Posterior vena cava (tissue), 2 donors: Measurements from ENCODE around the gene MMRN1. TPM values are rescaled to one million over a fixed set of nuclear protein-coding genes. Genes with fewer than 3 reads are reported as not detected.
A peak's percentile ranks its signal among the peaks of the same experiment; 100 is the strongest.
"Not testable (repeated sequence)": the region's sequence is repeated elsewhere in the genome, so short reads cannot be mapped to it uniquely, and the experiment has no call there.

Source experiments
- DNase-seq: peaks from one replicate; pipeline ENCODE4 v3.0.0-alpha.2; 2020; ENCODE audit warnings: low spot score
- intact Hi-C, 2 donors: fragments of 100-400 bp; cut with DNase I; formaldehyde crosslinking; loops; one replicate each; pipeline versions ENCODE4 v1.14.1 to v1.14.2; 2022 to 2023
- long read RNA-seq, 2 donors: library from polyadenylated mRNA; unstranded; transcript quantifications; one replicate each; pipeline ENCODE4 v2.0.0, GENCODE V29; 2020 to 2021
- total RNA-seq, 2 donors: library from RNA; stranded (reverse); fragmentation: NEBNext Ultra II Directional; extraction: Animal tissue kit (Norgen Biotek cat#: 25700); gene quantifications; one replicate each; pipeline ENCODE4 v1.2.1, GENCODE V29; 2021
- donor health status: DM: yes; HTN: yes; CAD: no.
- donor health status: DM: yes; HTN: yes; CAD: no.

MMRN1 gene, protein sequence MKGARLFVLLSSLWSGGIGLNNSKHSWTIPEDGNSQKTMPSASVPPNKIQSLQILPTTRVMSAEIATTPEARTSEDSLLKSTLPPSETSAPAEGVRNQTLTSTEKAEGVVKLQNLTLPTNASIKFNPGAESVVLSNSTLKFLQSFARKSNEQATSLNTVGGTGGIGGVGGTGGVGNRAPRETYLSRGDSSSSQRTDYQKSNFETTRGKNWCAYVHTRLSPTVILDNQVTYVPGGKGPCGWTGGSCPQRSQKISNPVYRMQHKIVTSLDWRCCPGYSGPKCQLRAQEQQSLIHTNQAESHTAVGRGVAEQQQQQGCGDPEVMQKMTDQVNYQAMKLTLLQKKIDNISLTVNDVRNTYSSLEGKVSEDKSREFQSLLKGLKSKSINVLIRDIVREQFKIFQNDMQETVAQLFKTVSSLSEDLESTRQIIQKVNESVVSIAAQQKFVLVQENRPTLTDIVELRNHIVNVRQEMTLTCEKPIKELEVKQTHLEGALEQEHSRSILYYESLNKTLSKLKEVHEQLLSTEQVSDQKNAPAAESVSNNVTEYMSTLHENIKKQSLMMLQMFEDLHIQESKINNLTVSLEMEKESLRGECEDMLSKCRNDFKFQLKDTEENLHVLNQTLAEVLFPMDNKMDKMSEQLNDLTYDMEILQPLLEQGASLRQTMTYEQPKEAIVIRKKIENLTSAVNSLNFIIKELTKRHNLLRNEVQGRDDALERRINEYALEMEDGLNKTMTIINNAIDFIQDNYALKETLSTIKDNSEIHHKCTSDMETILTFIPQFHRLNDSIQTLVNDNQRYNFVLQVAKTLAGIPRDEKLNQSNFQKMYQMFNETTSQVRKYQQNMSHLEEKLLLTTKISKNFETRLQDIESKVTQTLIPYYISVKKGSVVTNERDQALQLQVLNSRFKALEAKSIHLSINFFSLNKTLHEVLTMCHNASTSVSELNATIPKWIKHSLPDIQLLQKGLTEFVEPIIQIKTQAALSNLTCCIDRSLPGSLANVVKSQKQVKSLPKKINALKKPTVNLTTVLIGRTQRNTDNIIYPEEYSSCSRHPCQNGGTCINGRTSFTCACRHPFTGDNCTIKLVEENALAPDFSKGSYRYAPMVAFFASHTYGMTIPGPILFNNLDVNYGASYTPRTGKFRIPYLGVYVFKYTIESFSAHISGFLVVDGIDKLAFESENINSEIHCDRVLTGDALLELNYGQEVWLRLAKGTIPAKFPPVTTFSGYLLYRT
- 10 to 100 TPM; 71.0 to 72.8 TPM for total RNA-seq
- long read RNA-seq, donor 1, full-length matches to known transcripts = 6 of 11 reads
- long read RNA-seq, donor 1, partial matches to known transcripts = 2 of 11 reads
- long read RNA-seq, donor 1, other reads (novel, unspliced or antisense) = 3 of 11 reads
- long read RNA-seq, donor 2, partial matches to known transcripts = 8 of 12 reads
- long read RNA-seq, donor 2, other reads (novel, unspliced or antisense) = 4 of 12 reads

- intact Hi-C loops = no loop called here
These were observed at the start of gene MMRN1 for GRCh38 chr4:89894649-89895550. Gene MMRN1 (plus strand): TSS chr4:89894854. CDS start chr4:89894972, 118 bp downstream.

DNA sequence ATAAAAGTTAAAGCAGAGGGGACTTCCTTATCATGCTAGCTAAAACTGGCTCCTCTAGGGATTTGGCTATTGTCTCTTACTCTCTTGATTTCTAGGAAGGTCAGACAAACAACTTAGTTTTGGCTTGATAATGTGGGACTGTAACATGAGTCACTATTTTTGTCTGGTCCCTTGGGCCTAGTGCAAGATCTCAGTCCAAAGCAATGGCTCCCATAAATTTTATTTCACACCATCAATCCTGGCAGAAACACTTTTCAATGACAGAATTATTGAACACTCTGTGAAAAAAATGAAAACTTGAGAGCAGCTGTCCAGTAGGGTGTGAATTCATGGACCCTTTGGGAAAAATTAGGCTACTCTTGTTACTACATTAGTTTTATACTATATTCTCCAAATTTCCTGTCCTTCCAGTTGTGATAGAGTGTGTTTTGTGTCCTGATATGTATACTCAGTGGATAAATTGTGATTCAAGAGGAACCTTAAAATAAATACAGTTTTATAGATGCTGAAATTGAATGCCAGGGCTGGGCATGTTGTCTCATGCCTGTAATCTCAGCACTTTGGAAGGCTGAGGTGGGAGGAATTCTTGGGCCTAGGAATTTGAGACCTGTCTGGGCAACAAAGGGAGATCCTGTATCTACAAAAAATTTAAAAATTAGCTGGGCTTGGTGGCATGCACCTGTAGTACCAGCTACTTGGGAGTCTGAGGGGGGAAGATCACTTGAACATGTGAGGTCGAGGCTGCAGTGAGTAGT lies 46.9 kb upstream of the MMRN1 start:
- DNase-seq = no peak
- intact Hi-C loops = no loop called here

More at GRCh38 chr4:89894649-89895550, at the start of gene MMRN1:
- DNase-seq = no peak

DNA sequence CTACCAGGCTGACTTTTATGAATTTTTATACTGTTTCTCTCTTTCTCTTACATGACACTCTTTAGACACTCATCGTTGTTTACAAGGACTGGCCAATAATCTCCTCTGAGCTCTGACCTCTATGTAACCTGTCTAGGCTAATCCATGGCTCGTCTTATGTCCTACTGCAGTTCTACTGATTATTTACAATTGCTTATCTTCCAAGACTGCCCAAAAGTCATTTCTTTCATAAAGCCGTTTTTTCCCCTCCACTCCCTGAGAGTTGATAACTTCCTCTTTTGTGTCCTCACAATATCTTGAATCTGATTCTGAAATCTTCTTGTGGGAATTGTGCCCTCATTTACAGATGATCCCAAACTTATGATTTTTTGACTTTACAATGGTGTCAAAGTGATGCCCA lies 39.4 kb upstream of the MMRN1 start:
- intact Hi-C loops = no loop called here
- DNase-seq = no peak

GRCh38 chr4:89860971-89861370 lies 33.7 kb upstream of the MMRN1 start:
- intact Hi-C loops = no loop called here

DNA sequence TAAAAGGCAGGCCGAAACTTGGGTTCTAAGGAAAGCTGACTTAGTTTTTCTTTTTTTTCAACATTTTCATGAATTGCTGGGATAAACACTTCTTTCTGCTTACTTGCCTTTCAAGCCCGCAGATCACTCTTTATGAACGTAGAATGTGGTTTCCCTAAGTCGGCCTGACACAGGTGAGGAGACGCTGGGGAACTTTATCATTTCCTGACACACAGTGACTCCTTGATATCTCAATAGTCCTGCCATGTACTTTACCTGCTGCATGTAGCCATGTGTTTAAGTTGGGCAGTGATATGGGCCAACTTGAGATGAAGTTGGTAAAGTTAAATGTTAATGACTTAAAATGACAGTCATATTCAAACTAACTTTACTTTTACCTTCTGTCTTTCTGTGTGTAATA lies 31.1 kb upstream of the MMRN1 start:
- intact Hi-C loops = no loop called here

More at GRCh38 chr4:89860971-89861370, 33.7 kb upstream of the MMRN1 start:
- no peak for DNase-seq

GRCh38 chr4:89868276-89868675 lies 26.4 kb upstream of the MMRN1 start:
- no peak for DNase-seq
- intact Hi-C loops = no loop called here

More for the DNA sequence above, 31.1 kb upstream of the MMRN1 start:
- DNase-seq = no peak

DNA sequence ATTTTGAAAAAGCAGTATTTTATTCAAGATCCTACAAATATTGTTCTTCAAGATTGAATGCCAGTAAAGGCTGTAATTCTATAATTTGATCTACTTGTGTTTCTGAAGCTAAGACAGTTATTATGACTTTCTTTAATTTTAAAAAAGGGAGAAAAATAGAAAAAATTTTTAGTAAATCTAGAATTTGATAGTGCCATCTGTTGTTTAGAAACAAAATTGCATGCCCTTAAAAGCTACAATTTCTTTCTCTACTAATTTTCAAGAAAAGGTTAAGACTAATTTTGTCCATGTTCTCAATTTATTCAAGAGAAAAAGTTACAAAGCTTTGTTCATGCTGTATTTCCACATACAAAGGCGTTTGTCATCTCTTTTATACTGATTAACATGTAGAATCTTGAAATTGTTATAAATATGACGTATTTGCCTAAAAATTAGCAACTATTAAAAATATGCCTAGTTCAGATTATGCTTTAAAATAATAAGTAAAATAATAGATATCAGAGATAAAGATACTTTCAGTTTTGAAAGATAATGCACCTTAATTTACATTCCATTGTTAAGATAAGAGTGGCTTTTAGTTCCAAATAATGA lies 25.6 kb upstream of the MMRN1 start:
- intact Hi-C loops = no loop called here
- DNase-seq = no peak

GRCh38 chr4:89871211-89871610 lies 23.4 kb upstream of the MMRN1 start:
- DNase-seq = no peak
- intact Hi-C loops = no loop called here

GRCh38 chr4:89876548-89876947 lies 18.1 kb upstream of the MMRN1 start:
- DNase-seq = no peak
- intact Hi-C loops = no loop called here

- DNase-seq = no peak
- intact Hi-C loops = no loop called here
These were observed 16.0 kb upstream of the MMRN1 start for GRCh38 chr4:89878611-89879010.

- DNase-seq = no peak
- intact Hi-C loops = no loop called here
These were observed 15.4 kb upstream of the MMRN1 start for GRCh38 chr4:89879215-89879614.

- intact Hi-C loops = no loop called here
- no peak for DNase-seq
These were observed 5.4 kb upstream of the MMRN1 start for GRCh38 chr4:89889289-89889688.

DNA sequence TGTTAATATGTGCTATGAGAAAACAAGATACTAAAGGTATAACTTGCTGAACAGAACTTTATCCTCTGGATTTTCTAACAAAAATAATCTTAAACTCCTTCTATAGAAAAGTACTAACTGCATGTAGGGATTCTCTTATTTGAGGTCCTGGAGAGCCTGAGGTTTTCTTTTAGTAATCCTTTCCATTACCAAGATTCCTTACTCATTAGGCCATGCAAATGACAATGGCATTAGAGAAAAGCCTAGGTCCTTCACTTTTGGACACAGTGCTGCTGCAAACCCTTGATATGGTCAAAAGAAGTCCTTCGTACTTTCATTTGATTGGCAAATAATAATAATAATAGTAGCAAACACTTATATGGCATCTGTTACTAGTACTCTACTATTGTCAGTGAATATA lies 3.2 kb downstream of the MMRN1 start:
- intact Hi-C loops = no loop called here
- no peak for DNase-seq

DNA sequence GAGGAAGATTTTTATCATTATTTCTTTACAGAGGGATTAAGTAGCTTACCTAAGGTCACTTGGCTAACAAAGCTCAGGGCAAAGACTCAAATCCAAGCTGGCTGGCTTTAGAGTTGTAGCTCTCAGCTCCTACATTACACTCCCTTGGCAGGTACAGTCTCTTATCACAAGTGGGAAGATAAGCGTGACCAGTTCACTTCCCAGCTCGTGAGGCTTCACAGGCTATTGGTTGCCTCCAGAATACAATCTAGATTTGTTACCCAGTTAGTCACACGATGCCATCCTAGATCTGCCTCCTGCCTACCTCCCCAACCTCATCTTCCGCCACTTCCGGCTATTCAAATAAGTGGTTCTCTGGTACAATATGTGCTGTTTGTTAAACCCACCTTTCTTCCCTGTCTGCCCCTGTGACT lies 3.7 kb downstream of the MMRN1 start:
- intact Hi-C loops = no loop called here
- no peak for DNase-seq

- intact Hi-C loops = no loop called here
- no peak for DNase-seq
These were observed 4.5 kb downstream of the MMRN1 start for GRCh38 chr4:89899152-89899551.

- no peak for DNase-seq
- intact Hi-C loops = no loop called here
These were observed 5.2 kb downstream of the MMRN1 start for GRCh38 chr4:89899854-89900253.

DNA sequence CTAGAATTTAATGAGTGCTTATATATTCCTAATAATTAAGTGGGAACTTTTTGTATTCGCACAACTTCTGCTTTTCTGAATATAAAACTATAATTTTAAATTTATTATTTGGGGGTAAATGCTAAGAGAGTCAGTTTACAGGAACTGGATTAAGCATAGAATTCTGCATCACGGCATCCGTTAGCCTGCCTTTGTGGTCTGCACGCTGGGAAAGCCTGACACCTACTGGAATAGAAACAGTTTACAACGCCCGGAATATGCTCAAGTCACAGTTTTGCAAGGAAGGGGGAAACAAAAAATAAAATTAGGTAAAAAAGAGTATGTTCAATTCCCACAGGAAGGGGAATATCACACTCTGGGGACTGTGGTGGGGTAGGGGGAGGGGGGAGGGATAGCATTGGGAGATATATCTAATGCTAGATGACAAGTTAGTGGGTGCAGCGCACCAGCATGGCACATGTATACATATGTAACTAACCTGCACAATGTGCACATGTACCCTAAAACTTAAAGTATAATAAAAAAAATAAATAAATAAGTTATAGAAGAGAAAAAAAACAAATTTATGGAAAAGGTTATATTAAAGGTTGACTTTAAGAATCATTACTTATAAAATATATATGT lies 7.3 kb downstream of the MMRN1 start:
- peak; percentile 76 for DNase-seq
- intact Hi-C loops = not testable (repeated sequence)
